OCI-LY7 (cell line): ENCODE results near the gene FOXC2. TPM values are rescaled to one million over a fixed set of nuclear protein-coding genes. Genes with fewer than 3 reads are reported as not detected.

Experiments used
- BruUV-seq: library from RNA; stranded (reverse); fragments of 400-500 nt; replicated peaks from 2 replicates; lab custom pipeline; 2021; lab: Mats Ljungman, UMichigan
- CTCF ChIA-PET: fragments of 300-600 bp; sonication (Branson Sonifier 250); formaldehyde crosslinking; loops from one replicate; lab custom pipeline; 2022; ENCODE audit warnings: antibody characterized with exemption; ENCODE audit not compliant: unreplicated experiment; lab: Charles Lee
- POLR2A ChIA-PET: fragments of 300-600 bp; sonication (Branson Sonifier 250); formaldehyde crosslinking; loops from one replicate; lab custom pipeline; 2022; ENCODE audit warnings: antibody characterized with exemption; lab: Charles Lee
- DNase-seq: peaks from one replicate; pipeline ENCODE4 v3.0.0-alpha.2; 2015; ENCODE audit warnings: low spot score
- H2AFZ ChIP-seq: fragments of 200-600 bp; sonication (generic), shearing (Covaris generic); 2 replicates; pipeline ENCODE4 v1.6.1; 2014; ENCODE audit warnings: mild to moderate bottlenecking, antibody characterized with exemption, low read length, moderate library complexity
- H3K27ac ChIP-seq: fragments of 200-600 bp; sonication (generic); 2 replicates; pipeline ENCODE4 v1.5.1; 2014; ENCODE audit warnings: mixed run types, low read depth, mild to moderate bottlenecking, moderate library complexity, low read length, inconsistent platforms; ENCODE audit not compliant: poor library complexity, severe bottlenecking
- H3K36me3 ChIP-seq: fragments of 200-600 bp; sonication (generic); 2 replicates; pipeline ENCODE4 v1.6.1; 2014; ENCODE audit warnings: mild to moderate bottlenecking, antibody characterized with exemption, low read length, moderate library complexity, mixed read lengths; ENCODE audit not compliant: insufficient read depth
- H3K4me1 ChIP-seq: fragments of 200-600 bp; sonication (generic); 2 replicates; pipeline ENCODE4 v1.5.1; 2014; ENCODE audit warnings: mild to moderate bottlenecking, low read length; ENCODE audit not compliant: insufficient read depth, poor library complexity, severe bottlenecking
- H3K4me2 ChIP-seq: fragments of 200-600 bp; sonication (generic); 2 replicates; pipeline ENCODE4 v1.6.1; 2014; ENCODE audit warnings: mild to moderate bottlenecking, low read length
- H3K4me3 ChIP-seq: fragments of 200-600 bp; sonication (generic); 2 replicates; pipeline ENCODE4 v1.5.1; 2014; ENCODE audit warnings: mild to moderate bottlenecking, low read depth, low read length; ENCODE audit not compliant: poor library complexity, severe bottlenecking
- H3K79me2 ChIP-seq: fragments of 200-600 bp; sonication (generic); 2 replicates; pipeline ENCODE4 v1.6.1; 2016; ENCODE audit warnings: low read depth, mild to moderate bottlenecking, low read length, moderate library complexity, mixed read lengths; ENCODE audit not compliant: insufficient read depth
- H3K9me2 ChIP-seq: fragments of 200-600 bp; sonication (generic); 2 replicates; pipeline ENCODE4 v1.6.1; 2016; ENCODE audit warnings: mild to moderate bottlenecking, low read length, mixed read lengths; ENCODE audit not compliant: insufficient read depth
- H3K9me3 ChIP-seq: fragments of 200-600 bp; sonication (generic); 2 replicates; pipeline ENCODE4 v1.6.1; 2014; ENCODE audit warnings: mild to moderate bottlenecking, mixed run types, low read length, mixed read lengths
- H4K20me1 ChIP-seq: fragments of 200-600 bp; sonication (generic); 2 replicates; pipeline ENCODE4 v1.6.1; 2014; ENCODE audit warnings: mild to moderate bottlenecking, antibody characterized with exemption, low read length, moderate library complexity, mixed read lengths; ENCODE audit not compliant: insufficient read depth
- CTCF ChIP-seq: fragments of 200-600 bp; sonication (generic); conservative IDR thresholded peaks from 2 replicates; pipeline ENCODE4 v1.5.1; 2014; ENCODE audit warnings: mild to moderate bottlenecking, antibody characterized with exemption, low read length, moderate library complexity, mixed read lengths
- EZH2phosphoT487 ChIP-seq: fragments of 200-600 bp; sonication (generic); IDR thresholded peaks from 2 replicates; pipeline ENCODE4 v1.6.1; 2018; ENCODE audit warnings: low read depth, borderline replicate concordance, mild to moderate bottlenecking, mixed run types, antibody characterized with exemption, low read length, moderate library complexity, mixed read lengths
- intact Hi-C: fragments of 100-400 bp; cut with micrococcal nuclease; formaldehyde crosslinking; loops from one replicate; pipeline ENCODE4 v1.10.0; 2022; ENCODE audit not compliant: unreplicated experiment
- total RNA-seq, 2 experiments: library from RNA; depleted of rRNA in 1 of 2; stranded (reverse); fragments of >200 nt in 1 of 2; shearing (Covaris generic) in 1 of 2; gene quantifications; 2 replicates each; pipeline ENCODE4 v1.2.3, GENCODE V29; 2014 to 2022

FOXC2 gene
- total RNA-seq, 2 experiments from 2014 or later: not detected

GRCh38 chr16:86553356-86553755 lies 13.3 kb upstream of the FOXC2 start:
- no peak for DNase-seq
- H3K36me3 ChIP-seq: peaks cover 9% of the 10 kb centered on the region; the same call in 1 of the 2 replicates
- intact Hi-C loops: no loop called here
- BruUV-seq: no TSS peak
- CTCF ChIA-PET: no interaction called here
- H3K79me2 ChIP-seq: peaks cover 7% of the 10 kb centered on the region; the same call in 1 of the 2 replicates
- no peak overlapping the region for H3K4me2 ChIP-seq
- H3K9me3 ChIP-seq: no peaks in the 10 kb centered on the region
- no peak overlapping the region for H3K27ac ChIP-seq
- H2AFZ ChIP-seq: no peak overlapping the region
- no peak overlapping the region for H3K4me3 ChIP-seq
- TF ChIP-seq EZH2phosphoT487 (no peak), CTCF (no peak)
- H4K20me1 ChIP-seq: no peaks in the 10 kb centered on the region
- POLR2A ChIA-PET: interaction anchor here (1.2 kb wide), 1 partner anchor 27 kb away, joined by 3 read pairs; no protein-coding TSS in a partner anchor
- H3K9me2 ChIP-seq: no peaks in the 10 kb centered on the region
- H3K4me1 ChIP-seq: peaks cover 9% of the 10 kb centered on the region

- H2AFZ ChIP-seq: peak overlapping the region; percentile 83; the same call in 1 of the 2 replicates
- peak overlapping the region; percentile 92 for H3K4me2 ChIP-seq
- no peaks in the 10 kb centered on the region for H3K9me3 ChIP-seq
- POLR2A ChIA-PET: interaction anchor here (0.7 to 1.2 kb wide), 2 partner anchors 28 to 1533 kb away, joined by 3 to 4 read pairs; no protein-coding TSS in a partner anchor
- peaks cover 7% of the 10 kb centered on the region; the same call in 1 of the 2 replicates for H3K79me2 ChIP-seq
- peaks cover 9% of the 10 kb centered on the region; the same call in 1 of the 2 replicates for H3K36me3 ChIP-seq
- intact Hi-C loops: no loop called here
- peak overlapping the region; percentile 78 for H3K4me3 ChIP-seq
- TSS peak; percentile 69 for BruUV-seq
- TF ChIP-seq EZH2phosphoT487 (no peak), CTCF (no peak)
- CTCF ChIA-PET: no interaction called here
- H3K9me2 ChIP-seq: no peaks in the 10 kb centered on the region
- peak overlapping the region; percentile 38 for H3K27ac ChIP-seq
- peak; percentile 21 for DNase-seq
- peaks cover 9% of the 10 kb centered on the region for H3K4me1 ChIP-seq
- no peaks in the 10 kb centered on the region for H4K20me1 ChIP-seq
Measured at GRCh38 chr16:86554599-86554916, 12.1 kb upstream of the FOXC2 start.

- H3K4me2 ChIP-seq: peak within 1 kb of the TSS; percentile 92
- BruUV-seq: no TSS peak
- H2AFZ ChIP-seq: peak within 1 kb of the TSS; percentile 83
- H4K20me1 ChIP-seq: no peaks in the 10 kb centered on the region
- H3K27ac ChIP-seq: peak within 1 kb of the TSS; percentile 38
- DNase-seq: peak; percentile 92
- H3K79me2 ChIP-seq: peaks cover 7% of the 10 kb centered on the region; the same call in 1 of the 2 replicates
- TF ChIP-seq EZH2phosphoT487: no peak
- H3K9me2 ChIP-seq: no peaks in the 10 kb centered on the region
- intact Hi-C loops: no loop called here
- no peaks in the 10 kb centered on the region for H3K9me3 ChIP-seq
- H3K4me1 ChIP-seq: peaks cover 9% of the 10 kb centered on the region
- H3K4me3 ChIP-seq: peak within 1 kb of the TSS; percentile 78
- POLR2A ChIA-PET: interaction anchor here (0.7 kb wide), 1 partner anchor 1534 kb away, joined by 4 read pairs; no protein-coding TSS in a partner anchor
- H3K36me3 ChIP-seq: peaks cover 9% of the 10 kb centered on the region; the same call in 1 of the 2 replicates
- CTCF ChIA-PET: no interaction called here
Measured at GRCh38 chr16:86554917-86555703, 11.5 kb upstream of the FOXC2 start, which contains the start of gene MTHFSD. Gene MTHFSD (minus strand): TSS chr16:86555235. CDS start chr16:86555184, 51 bp downstream.
